HEK293 (cell line): Measurements from ENCODE around the gene SPRR3.

Experiments used
- ATF2 ChIP-seq: fragments of 450-650 bp; formaldehyde crosslinking; IDR thresholded peaks from 2 replicates; pipeline ENCODE4 v1.5.1; 2016; ENCODE audit warnings: missing biosample characterization, missing genetic modification characterization, low read depth
- BCL11A ChIP-seq: fragments of 450-650 bp; formaldehyde crosslinking; IDR thresholded peaks from 2 replicates; pipeline ENCODE4 v1.5.1; 2016; ENCODE audit warnings: low read depth, missing biosample characterization, missing genetic modification characterization
- KLF1 ChIP-seq: fragments of 450-650 bp; formaldehyde crosslinking; IDR thresholded peaks from 2 replicates; pipeline ENCODE4 v1.5.1; 2016; ENCODE audit warnings: missing biosample characterization, missing genetic modification characterization
- RBAK ChIP-seq: fragments of 450-650 bp; formaldehyde crosslinking; IDR thresholded peaks from 2 replicates; pipeline ENCODE4 v1.5.1; 2016; ENCODE audit warnings: missing biosample characterization, missing genetic modification characterization
- ZNF274 ChIP-seq, 2 experiments: fragments of 200-500 bp in 1 of 2; fragments of 450-650 bp in 1 of 2; sonication (Bioruptor generic) in 1 of 2; formaldehyde crosslinking in 1 of 2; IDR thresholded peaks; 2 replicates each; pipeline versions ENCODE4 v1.5.1 to v1.6.1; 2014 to 2016; ENCODE audit warnings: borderline replicate concordance in 1 of 2, inconsistent platforms in 1 of 2, low read length in 1 of 2, missing biosample characterization in 1 of 2, missing genetic modification characterization in 1 of 2
- ZNF423 ChIP-seq: fragments of 450-650 bp; formaldehyde crosslinking; IDR thresholded peaks from 2 replicates; pipeline ENCODE4 v1.5.1; 2016; ENCODE audit warnings: missing biosample characterization, missing genetic modification characterization
- ZNF510 ChIP-seq: fragments of 450-650 bp; formaldehyde crosslinking; IDR thresholded peaks from 2 replicates; pipeline ENCODE4 v1.5.1; 2018; ENCODE audit warnings: mild to moderate bottlenecking, missing genetic modification characterization, missing biosample characterization; ENCODE audit not compliant: insufficient replicate concordance
- ZNF707 ChIP-seq: fragments of 450-650 bp; formaldehyde crosslinking; IDR thresholded peaks from 2 replicates; pipeline ENCODE4 v1.5.1; 2016; ENCODE audit warnings: missing biosample characterization, missing genetic modification characterization
- TF ChIP-seq, protein P1 (sequence below): fragments of 450-650 bp; formaldehyde crosslinking; IDR thresholded peaks from 2 replicates; pipeline ENCODE4 v1.5.1; 2016; ENCODE audit warnings: missing biosample characterization, missing genetic modification characterization
- TF ChIP-seq, protein P2 (sequence below): fragments of 450-650 bp; formaldehyde crosslinking; IDR thresholded peaks from 2 replicates; pipeline ENCODE4 v1.5.1; 2016; ENCODE audit warnings: missing biosample characterization, missing genetic modification characterization

- TF ChIP-seq, protein P1, sequence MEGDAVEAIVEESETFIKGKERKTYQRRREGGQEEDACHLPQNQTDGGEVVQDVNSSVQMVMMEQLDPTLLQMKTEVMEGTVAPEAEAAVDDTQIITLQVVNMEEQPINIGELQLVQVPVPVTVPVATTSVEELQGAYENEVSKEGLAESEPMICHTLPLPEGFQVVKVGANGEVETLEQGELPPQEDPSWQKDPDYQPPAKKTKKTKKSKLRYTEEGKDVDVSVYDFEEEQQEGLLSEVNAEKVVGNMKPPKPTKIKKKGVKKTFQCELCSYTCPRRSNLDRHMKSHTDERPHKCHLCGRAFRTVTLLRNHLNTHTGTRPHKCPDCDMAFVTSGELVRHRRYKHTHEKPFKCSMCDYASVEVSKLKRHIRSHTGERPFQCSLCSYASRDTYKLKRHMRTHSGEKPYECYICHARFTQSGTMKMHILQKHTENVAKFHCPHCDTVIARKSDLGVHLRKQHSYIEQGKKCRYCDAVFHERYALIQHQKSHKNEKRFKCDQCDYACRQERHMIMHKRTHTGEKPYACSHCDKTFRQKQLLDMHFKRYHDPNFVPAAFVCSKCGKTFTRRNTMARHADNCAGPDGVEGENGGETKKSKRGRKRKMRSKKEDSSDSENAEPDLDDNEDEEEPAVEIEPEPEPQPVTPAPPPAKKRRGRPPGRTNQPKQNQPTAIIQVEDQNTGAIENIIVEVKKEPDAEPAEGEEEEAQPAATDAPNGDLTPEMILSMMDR (tag by site-specific recombination), result no peak
- TF ChIP-seq ZNF274 (IDR thresholded peaks at IDR 0.05; ENCODE audit: low read length) (no peak), ZNF274 (tag by site-specific recombination; IDR thresholded peaks at IDR 0.05; ENCODE audit: borderline replicate concordance) (no peak), ATF2 (tag by site-specific recombination) (no peak), BCL11A (no peak), RBAK (tag by site-specific recombination) (no peak), ZNF707 (tag by site-specific recombination) (no peak), KLF1 (tag by site-specific recombination) (no peak), ZNF423 (tag by site-specific recombination) (no peak), ZNF510 (tag by site-specific recombination) (no peak)
- TF ChIP-seq, protein P2, sequence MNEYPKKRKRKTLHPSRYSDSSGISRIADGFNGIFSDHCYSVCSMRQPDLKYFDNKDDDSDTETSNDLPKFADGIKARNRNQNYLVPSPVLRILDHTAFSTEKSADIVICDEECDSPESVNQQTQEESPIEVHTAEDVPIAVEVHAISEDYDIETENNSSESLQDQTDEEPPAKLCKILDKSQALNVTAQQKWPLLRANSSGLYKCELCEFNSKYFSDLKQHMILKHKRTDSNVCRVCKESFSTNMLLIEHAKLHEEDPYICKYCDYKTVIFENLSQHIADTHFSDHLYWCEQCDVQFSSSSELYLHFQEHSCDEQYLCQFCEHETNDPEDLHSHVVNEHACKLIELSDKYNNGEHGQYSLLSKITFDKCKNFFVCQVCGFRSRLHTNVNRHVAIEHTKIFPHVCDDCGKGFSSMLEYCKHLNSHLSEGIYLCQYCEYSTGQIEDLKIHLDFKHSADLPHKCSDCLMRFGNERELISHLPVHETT (tag by site-specific recombination), result no peak
Measured at GRCh38 chr1:152962876-152963415, 38.6 kb upstream of the SPRR3 start.
